ENCODE data around the gene PGAM5. TPM values are rescaled to one million over a fixed set of nuclear protein-coding genes. Genes with fewer than 3 reads are reported as not detected.

Gene PGAM5
- total RNA-seq, 1 experiment from 2014 or later, result 101 TPM

DNA sequence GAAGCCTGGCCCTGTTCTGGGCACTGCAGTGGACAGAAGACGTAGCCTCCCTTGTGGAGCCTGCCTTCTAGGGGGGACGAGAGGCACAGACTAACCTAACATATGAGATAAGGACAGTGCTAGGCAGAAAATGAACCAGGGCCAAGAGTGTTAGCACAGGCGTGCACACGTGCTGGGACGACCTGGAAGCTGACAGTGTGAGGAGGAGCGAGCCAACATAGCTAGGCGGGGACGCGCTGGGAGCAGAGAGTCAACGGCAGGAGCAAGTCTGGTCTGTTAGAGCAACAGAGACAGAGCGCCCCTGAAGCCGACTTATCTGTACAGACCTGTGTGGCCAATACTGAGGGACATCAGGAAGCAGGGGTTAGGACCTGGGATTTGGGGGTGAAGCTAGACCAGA is 15.2 kb upstream of the PGAM5 start:
- Mint-ChIP-seq H3K4me3 (ENCODE audit: low read depth, unreplicated experiment) (no peak overlapping the region), H3K27me3 (ENCODE audit: unreplicated experiment) (no peaks in the 10 kb centered on the region), H3K4me1 (ENCODE audit: low read depth, unreplicated experiment) (peaks cover 3% of the 10 kb centered on the region), H3K9me3 (ENCODE audit: low read depth, unreplicated experiment) (no peaks in the 10 kb centered on the region), H3K27ac (ENCODE audit: unreplicated experiment) (no peak overlapping the region), H3K36me3 (ENCODE audit: insufficient read depth, unreplicated experiment) (peaks cover 44% of the 10 kb centered on the region)
- TF ChIP-seq, protein P1, sequence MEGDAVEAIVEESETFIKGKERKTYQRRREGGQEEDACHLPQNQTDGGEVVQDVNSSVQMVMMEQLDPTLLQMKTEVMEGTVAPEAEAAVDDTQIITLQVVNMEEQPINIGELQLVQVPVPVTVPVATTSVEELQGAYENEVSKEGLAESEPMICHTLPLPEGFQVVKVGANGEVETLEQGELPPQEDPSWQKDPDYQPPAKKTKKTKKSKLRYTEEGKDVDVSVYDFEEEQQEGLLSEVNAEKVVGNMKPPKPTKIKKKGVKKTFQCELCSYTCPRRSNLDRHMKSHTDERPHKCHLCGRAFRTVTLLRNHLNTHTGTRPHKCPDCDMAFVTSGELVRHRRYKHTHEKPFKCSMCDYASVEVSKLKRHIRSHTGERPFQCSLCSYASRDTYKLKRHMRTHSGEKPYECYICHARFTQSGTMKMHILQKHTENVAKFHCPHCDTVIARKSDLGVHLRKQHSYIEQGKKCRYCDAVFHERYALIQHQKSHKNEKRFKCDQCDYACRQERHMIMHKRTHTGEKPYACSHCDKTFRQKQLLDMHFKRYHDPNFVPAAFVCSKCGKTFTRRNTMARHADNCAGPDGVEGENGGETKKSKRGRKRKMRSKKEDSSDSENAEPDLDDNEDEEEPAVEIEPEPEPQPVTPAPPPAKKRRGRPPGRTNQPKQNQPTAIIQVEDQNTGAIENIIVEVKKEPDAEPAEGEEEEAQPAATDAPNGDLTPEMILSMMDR (IDR thresholded peaks at IDR 0.05; ENCODE audit: unreplicated experiment), result no peak
- intact Hi-C loops (cut with micrococcal nuclease; ENCODE audit: unreplicated experiment), result no loop called here
- DNase-seq, result no peak
- CTCF ChIA-PET, result no interaction called here
- no TSS peak for BruUV-seq (replicated peaks)

DNA sequence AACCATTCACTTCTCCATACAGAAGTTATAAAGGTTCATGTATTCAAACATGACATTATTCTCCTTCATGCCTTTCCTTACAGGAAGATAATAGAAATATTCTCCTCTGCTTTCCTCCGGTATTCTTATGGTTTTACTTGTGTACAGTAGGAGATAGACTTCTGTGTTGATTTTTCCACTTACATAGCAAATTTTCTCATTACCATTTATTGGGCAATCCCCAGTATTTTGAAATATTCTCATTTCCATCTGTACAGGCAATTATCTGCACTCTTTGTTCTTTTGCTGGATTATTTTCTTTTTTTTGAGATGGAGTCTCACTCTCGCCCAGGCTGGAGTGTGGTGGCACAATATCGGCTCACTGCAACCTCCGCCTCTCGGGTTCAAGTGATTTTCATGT is 12.3 kb upstream of the PGAM5 start:
- peaks cover 7% of the 10 kb centered on the region for H3K4me1 Mint-ChIP-seq (ENCODE audit: low read depth, unreplicated experiment)
- no peak for DNase-seq
- no peak overlapping the region for H3K27ac Mint-ChIP-seq (ENCODE audit: unreplicated experiment)
- no TSS peak for BruUV-seq (replicated peaks)
- H3K36me3 Mint-ChIP-seq (ENCODE audit: insufficient read depth, unreplicated experiment), result peaks cover 49% of the 10 kb centered on the region
- CTCF ChIA-PET, result interaction anchor here (0.6 to 0.7 kb wide), 2 partner anchors 48 to 82 kb away, joined by 3 to 10 read pairs; no protein-coding TSS in a partner anchor
- H3K4me3 Mint-ChIP-seq (ENCODE audit: low read depth, unreplicated experiment), result no peak overlapping the region
- intact Hi-C loops (cut with micrococcal nuclease; ENCODE audit: unreplicated experiment), result no loop called here
- no peaks in the 10 kb centered on the region for H3K27me3 Mint-ChIP-seq (ENCODE audit: unreplicated experiment)
- H3K9me3 Mint-ChIP-seq (ENCODE audit: low read depth, unreplicated experiment), result no peaks in the 10 kb centered on the region
- TF ChIP-seq, protein P1 (IDR thresholded peaks at IDR 0.05; ENCODE audit: unreplicated experiment), result no peak

DNA sequence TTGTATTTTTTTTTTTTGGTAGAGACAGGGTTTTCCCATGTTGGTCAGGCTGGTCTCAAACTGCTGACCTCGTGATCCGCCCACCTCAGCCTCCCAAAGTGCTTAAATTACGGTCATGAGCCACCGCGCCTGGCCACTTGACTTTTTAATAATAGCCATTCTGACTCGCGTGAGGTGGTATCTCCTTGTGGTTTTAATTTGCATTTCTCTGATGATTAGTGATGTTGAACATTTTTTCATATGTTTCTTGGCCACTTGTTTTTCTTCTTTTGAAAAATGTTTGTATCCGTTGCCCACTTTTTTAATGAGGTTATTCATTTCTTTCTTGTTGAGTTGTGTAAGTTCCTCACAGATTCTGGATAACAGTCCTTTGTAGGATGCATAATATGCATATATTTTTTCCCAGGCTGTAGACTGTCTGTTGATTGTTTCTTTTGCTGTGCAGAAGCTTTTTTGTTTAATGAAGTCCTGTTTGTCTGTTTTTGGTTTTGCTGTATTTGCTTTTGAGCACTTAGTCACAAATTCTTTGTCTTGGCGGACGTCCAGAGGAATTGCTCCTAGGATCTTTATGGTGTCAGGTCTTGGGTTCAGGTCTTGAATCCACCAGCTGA is 10.3 kb upstream of the PGAM5 start:
- H3K9me3 Mint-ChIP-seq (ENCODE audit: low read depth, unreplicated experiment), result no peaks in the 10 kb centered on the region

DNA sequence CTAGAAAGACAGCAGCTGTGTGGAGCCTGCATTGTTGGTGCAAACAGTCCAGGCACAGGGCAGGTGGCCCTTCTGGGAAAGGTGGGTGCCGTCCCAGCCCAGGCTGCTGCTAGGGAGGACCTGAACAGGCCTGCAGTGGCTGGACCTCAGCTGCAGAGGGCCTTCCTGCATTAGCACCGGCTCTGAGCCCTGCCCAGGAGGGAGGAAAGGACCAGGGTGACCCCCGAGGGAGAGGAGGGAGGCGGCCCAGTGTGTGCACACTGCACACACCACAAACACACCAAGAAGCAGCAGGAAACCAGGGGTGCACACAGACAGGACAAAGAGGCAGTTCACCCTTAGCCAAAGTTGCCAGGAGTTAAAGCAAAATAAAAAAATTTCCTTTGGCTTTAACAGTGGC is 8.0 kb upstream of the PGAM5 start:
- no peak for DNase-seq
- no peak overlapping the region for H3K27ac Mint-ChIP-seq (ENCODE audit: unreplicated experiment)
- BruUV-seq (replicated peaks), result no TSS peak
- peaks cover 66% of the 10 kb centered on the region for H3K36me3 Mint-ChIP-seq (ENCODE audit: insufficient read depth, unreplicated experiment)
- CTCF ChIA-PET, result no interaction called here
- intact Hi-C loops (cut with micrococcal nuclease; ENCODE audit: unreplicated experiment), result no loop called here
- no peaks in the 10 kb centered on the region for H3K27me3 Mint-ChIP-seq (ENCODE audit: unreplicated experiment)
- H3K9me3 Mint-ChIP-seq (ENCODE audit: low read depth, unreplicated experiment), result no peaks in the 10 kb centered on the region
- H3K4me1 Mint-ChIP-seq (ENCODE audit: low read depth, unreplicated experiment), result peaks cover 7% of the 10 kb centered on the region
- TF ChIP-seq, protein P1 (IDR thresholded peaks at IDR 0.05; ENCODE audit: unreplicated experiment), result no peak
- H3K4me3 Mint-ChIP-seq (ENCODE audit: low read depth, unreplicated experiment), result no peak overlapping the region

More for the DNA sequence above, 10.3 kb upstream of the PGAM5 start:
- Mint-ChIP-seq H3K27me3 (ENCODE audit: unreplicated experiment) (no peaks in the 10 kb centered on the region), H3K36me3 (ENCODE audit: insufficient read depth, unreplicated experiment) (peaks cover 62% of the 10 kb centered on the region), H3K4me1 (ENCODE audit: low read depth, unreplicated experiment) (peaks cover 7% of the 10 kb centered on the region), H3K27ac (ENCODE audit: unreplicated experiment) (no peak overlapping the region), H3K4me3 (ENCODE audit: low read depth, unreplicated experiment) (no peak overlapping the region)
- TF ChIP-seq, protein P1 (IDR thresholded peaks at IDR 0.05; ENCODE audit: unreplicated experiment), result no peak
- intact Hi-C loops (cut with micrococcal nuclease; ENCODE audit: unreplicated experiment), result no loop called here
- CTCF ChIA-PET, result interaction anchor here (0.7 kb wide), 2 partner anchors 11 to 15 kb away, joined by 3 to 4 read pairs; no protein-coding TSS in a partner anchor
- no peak for DNase-seq
- no TSS peak for BruUV-seq (replicated peaks)

All from Calu3 (cell line).